Tibial artery (tissue), 4 donors: Measurements from ENCODE around the gene CWC27.

Experiments
- DNase-seq, 2 donors: peaks; one replicate each; pipeline ENCODE4 v3.0.0-alpha.2; 2019
- H3K27ac ChIP-seq, 2 donors: fragments of 200-600 bp; sonication (generic) in 1 of 2; 1 replicate in 1 of 2; 2 replicates in 1 of 2; pipeline ENCODE4 v1.5.1; 2018 to 2019; ENCODE audit warnings: mild to moderate bottlenecking in 1 of 2
- H3K27me3 ChIP-seq, 2 donors: fragments of 200-600 bp; sonication (generic) in 1 of 2; one replicate each; pipeline versions ENCODE4 v1.5.1 to v1.6.0; 2016 to 2019
- H3K36me3 ChIP-seq, 3 donors: fragments of 200-600 bp; sonication (generic) in 2 of 3; one replicate each; pipeline ENCODE4 v1.5.1; 2016 to 2019; ENCODE audit warnings: mild to moderate bottlenecking in 2 of 3
- H3K4me1 ChIP-seq, 4 donors: fragments of 200-600 bp; sonication (generic) in 2 of 4; 1 replicate in 3 of 4; 2 replicates in 1 of 4; pipeline ENCODE4 v1.5.1; 2016 to 2019
- H3K4me3 ChIP-seq, 2 donors: fragments of 200-600 bp; sonication (generic) in 1 of 2; 1 replicate in 1 of 2; 2 replicates in 1 of 2; pipeline ENCODE4 v1.5.1; 2018 to 2019; ENCODE audit warnings: mild to moderate bottlenecking in 2 of 2
- H3K9me3 ChIP-seq, 3 donors: fragments of 200-600 bp; sonication (generic) in 1 of 3; one replicate each; pipeline ENCODE4 v1.5.1; 2016 to 2019
- intact Hi-C: fragments of 100-400 bp; cut with DNase I; formaldehyde crosslinking; loops from one replicate; pipeline ENCODE4 v1.15.0; 2023; ENCODE audit warnings: low total_unique reads
- TF ChIP-seq, protein P1 (sequence below), 2 experiments: fragments of 200-600 bp in 1 of 2; fragments of 450-650 bp in 1 of 2; IDR thresholded peaks; one replicate each; pipeline ENCODE4 v1.5.1; 2017 to 2019; ENCODE audit warnings: antibody characterized with exemption in 2 of 2, mild to moderate bottlenecking in 1 of 2, moderate library complexity in 1 of 2

CWC27 gene

GRCh38 chr5:65026816-65027548 lies 258.3 kb downstream of the CWC27 start:
- intact Hi-C loops, result no loop called here
- Histone ChIP-seq H3K27me3 (no peaks in the 10 kb centered on the region), H3K4me1 (no peaks in the 10 kb centered on the region), H3K4me3 (no peak overlapping the region), H3K27ac (no peak overlapping the region), H3K36me3 (no peaks in the 10 kb centered on the region), H3K9me3 (no peaks in the 10 kb centered on the region)
- no peak for DNase-seq
- TF ChIP-seq, protein P1, sequence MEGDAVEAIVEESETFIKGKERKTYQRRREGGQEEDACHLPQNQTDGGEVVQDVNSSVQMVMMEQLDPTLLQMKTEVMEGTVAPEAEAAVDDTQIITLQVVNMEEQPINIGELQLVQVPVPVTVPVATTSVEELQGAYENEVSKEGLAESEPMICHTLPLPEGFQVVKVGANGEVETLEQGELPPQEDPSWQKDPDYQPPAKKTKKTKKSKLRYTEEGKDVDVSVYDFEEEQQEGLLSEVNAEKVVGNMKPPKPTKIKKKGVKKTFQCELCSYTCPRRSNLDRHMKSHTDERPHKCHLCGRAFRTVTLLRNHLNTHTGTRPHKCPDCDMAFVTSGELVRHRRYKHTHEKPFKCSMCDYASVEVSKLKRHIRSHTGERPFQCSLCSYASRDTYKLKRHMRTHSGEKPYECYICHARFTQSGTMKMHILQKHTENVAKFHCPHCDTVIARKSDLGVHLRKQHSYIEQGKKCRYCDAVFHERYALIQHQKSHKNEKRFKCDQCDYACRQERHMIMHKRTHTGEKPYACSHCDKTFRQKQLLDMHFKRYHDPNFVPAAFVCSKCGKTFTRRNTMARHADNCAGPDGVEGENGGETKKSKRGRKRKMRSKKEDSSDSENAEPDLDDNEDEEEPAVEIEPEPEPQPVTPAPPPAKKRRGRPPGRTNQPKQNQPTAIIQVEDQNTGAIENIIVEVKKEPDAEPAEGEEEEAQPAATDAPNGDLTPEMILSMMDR (IDR thresholded peaks at IDR 0.05), result no peak

- TF ChIP-seq, protein P1 (IDR thresholded peaks at IDR 0.05), result no peak
- Histone ChIP-seq H3K27me3 (no peaks in the 10 kb centered on the region), H3K4me1 (no peaks in the 10 kb centered on the region), H3K4me3 (no peak overlapping the region), H3K27ac (no peak overlapping the region), H3K36me3 (no peaks in the 10 kb centered on the region), H3K9me3 (no peaks in the 10 kb centered on the region)
- intact Hi-C loops, result no loop called here
- DNase-seq, result no peak
These were observed 260.4 kb downstream of the CWC27 start for GRCh38 chr5:65029178-65029577.

DNA sequence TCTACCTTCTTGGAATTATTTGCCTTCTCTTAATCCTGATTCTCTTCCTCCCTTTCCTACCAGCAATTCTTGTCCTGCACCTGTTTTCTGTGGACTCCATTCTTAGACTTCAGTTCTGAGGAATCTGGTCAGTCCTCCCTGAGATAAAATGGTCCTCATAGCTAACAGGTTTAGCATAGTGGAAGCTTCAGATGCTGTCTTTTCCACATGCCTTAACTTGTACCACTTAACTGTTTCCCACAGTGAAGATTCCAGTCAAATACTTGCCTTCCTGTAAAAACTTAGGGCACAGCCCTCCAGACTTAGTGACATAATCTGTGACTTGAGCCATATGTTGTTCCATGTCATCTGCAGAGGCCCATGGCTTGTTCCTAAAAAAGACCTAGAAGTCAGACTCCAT lies 261.3 kb downstream of the CWC27 start:
- DNase-seq, result no peak
- Histone ChIP-seq H3K36me3 (no peaks in the 10 kb centered on the region), H3K9me3 (no peaks in the 10 kb centered on the region), H3K4me3 (no peak overlapping the region), H3K27ac (no peak overlapping the region), H3K4me1 (peaks cover 0 to 8% (median 6%) of the 10 kb centered on the region in 4 donors), H3K27me3 (no peaks in the 10 kb centered on the region)
- intact Hi-C loops, result no loop called here
- TF ChIP-seq, protein P1 (IDR thresholded peaks at IDR 0.05), result no peak

DNA sequence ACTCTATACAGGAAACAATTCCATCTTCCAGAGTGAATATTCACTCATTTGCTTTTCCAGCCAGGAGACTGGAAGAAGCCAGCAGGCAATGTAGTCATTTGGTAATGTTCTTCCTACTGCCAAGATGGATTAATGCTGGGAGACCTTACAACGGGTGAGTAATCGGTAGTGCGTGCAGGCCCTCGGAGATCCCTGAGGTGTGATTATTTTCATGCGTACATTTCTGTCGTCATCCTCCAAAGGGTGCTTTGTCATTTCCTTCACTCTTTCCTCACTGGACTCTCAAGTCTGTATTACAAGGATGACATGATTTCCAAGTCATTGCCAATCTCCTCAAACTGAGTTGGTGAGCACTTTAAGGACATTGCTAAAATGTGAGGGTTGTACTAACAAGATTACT lies 263.5 kb downstream of the CWC27 start:
- peak in 1 of 2 donors; percentile 23 for DNase-seq
- H3K9me3 ChIP-seq, result no peaks in the 10 kb centered on the region
- no peaks in the 10 kb centered on the region for H3K27me3 ChIP-seq
- H3K27ac ChIP-seq, result no peak overlapping the region
- no peaks in the 10 kb centered on the region for H3K36me3 ChIP-seq
- peaks cover 0 to 26% (median 19%) of the 10 kb centered on the region in 4 donors for H3K4me1 ChIP-seq
- TF ChIP-seq, protein P1 (IDR thresholded peaks at IDR 0.05), result no peak
- intact Hi-C loops, result no loop called here
- no peak overlapping the region for H3K4me3 ChIP-seq

- Histone ChIP-seq H3K27me3 (no peaks in the 10 kb centered on the region), H3K36me3 (no peaks in the 10 kb centered on the region), H3K4me3 (no peak overlapping the region), H3K27ac (peak overlapping the region; percentile 97 to 99), H3K9me3 (no peaks in the 10 kb centered on the region), H3K4me1 (peaks cover 0 to 43% (median 29%) of the 10 kb centered on the region in 4 donors)
- TF ChIP-seq, protein P1 (IDR thresholded peaks at IDR 0.05), result no peak
- intact Hi-C loops, result no loop called here
- DNase-seq, result peak in 1 of 2 donors; percentile 38
These were observed 265.5 kb downstream of the CWC27 start for GRCh38 chr5:65034029-65034812.
